MCF 10A (cell line): Measurements from ENCODE around the gene USP13. TPM values are rescaled to one million over a fixed set of nuclear protein-coding genes. Genes with fewer than 3 reads are reported as not detected.

Source experiments
- BruUV-seq: library from RNA; stranded (reverse); fragments of 400-500 nt; replicated peaks from 2 replicates; lab custom pipeline; 2021; lab: Mats Ljungman, UMichigan
- CTCF ChIA-PET: fragments of 300-600 bp; sonication (Branson Sonifier 250); formaldehyde crosslinking; extraction: SDS; loops from one replicate; lab custom pipeline; 2021; ENCODE audit warnings: antibody characterized with exemption, inconsistent platforms; lab: Yijun Ruan, JAX
- POLR2A ChIA-PET: fragments of 300-600, 350-650 bp; sonication (Branson Sonifier 250); formaldehyde crosslinking; extraction: SDS; loops from one replicate; lab custom pipeline; 2020; ENCODE audit warnings: antibody characterized with exemption, inconsistent platforms; lab: Yijun Ruan, JAX
- DNase-seq: peaks from one replicate; pipeline ENCODE4 v3.0.0-alpha.2; 2018; ENCODE audit not compliant: unreplicated experiment
- H3K27ac Mint-ChIP-seq: one replicate; pipeline ENCODE4 v1.8.0; 2022; ENCODE audit warnings: mild to moderate bottlenecking, low read depth, mixed read lengths; ENCODE audit not compliant: unreplicated experiment
- H3K27me3 Mint-ChIP-seq: one replicate; pipeline ENCODE4 v1.8.0; 2022; ENCODE audit warnings: mixed read lengths; ENCODE audit not compliant: insufficient read depth, unreplicated experiment
- H3K36me3 Mint-ChIP-seq: one replicate; pipeline ENCODE4 v1.8.0; 2022; ENCODE audit warnings: mild to moderate bottlenecking, moderate library complexity, mixed read lengths; ENCODE audit not compliant: insufficient read depth, unreplicated experiment
- H3K4me1 Mint-ChIP-seq: one replicate; pipeline ENCODE4 v1.8.0; 2022; ENCODE audit warnings: mixed read lengths; ENCODE audit not compliant: insufficient read depth, unreplicated experiment
- H3K4me3 Mint-ChIP-seq: one replicate; pipeline ENCODE4 v1.8.0; 2022; ENCODE audit warnings: mild to moderate bottlenecking, moderate library complexity, mixed read lengths; ENCODE audit not compliant: unreplicated experiment
- H3K9me3 Mint-ChIP-seq: one replicate; pipeline ENCODE4 v1.8.0; 2022; ENCODE audit warnings: mixed read lengths; ENCODE audit not compliant: unreplicated experiment
- intact Hi-C: fragments of 100-400 bp; cut with micrococcal nuclease; formaldehyde crosslinking; loops from 2 replicates; pipeline ENCODE4 v1.14.1; 2022
- total RNA-seq: library from RNA; stranded (reverse); gene quantifications from 2 replicates; pipeline ENCODE4 v1.2.3, GENCODE V29; 2022
- TF ChIP-seq, protein P1 (sequence below): fragments of 200-600 bp; IDR thresholded peaks from one replicate; pipeline ENCODE4 v1.8.0; 2022; ENCODE audit warnings: antibody characterized with exemption, mild to moderate bottlenecking; ENCODE audit not compliant: unreplicated experiment

USP13 gene
- total RNA-seq, 1 experiment from 2014 or later: 9.7 TPM

DNA sequence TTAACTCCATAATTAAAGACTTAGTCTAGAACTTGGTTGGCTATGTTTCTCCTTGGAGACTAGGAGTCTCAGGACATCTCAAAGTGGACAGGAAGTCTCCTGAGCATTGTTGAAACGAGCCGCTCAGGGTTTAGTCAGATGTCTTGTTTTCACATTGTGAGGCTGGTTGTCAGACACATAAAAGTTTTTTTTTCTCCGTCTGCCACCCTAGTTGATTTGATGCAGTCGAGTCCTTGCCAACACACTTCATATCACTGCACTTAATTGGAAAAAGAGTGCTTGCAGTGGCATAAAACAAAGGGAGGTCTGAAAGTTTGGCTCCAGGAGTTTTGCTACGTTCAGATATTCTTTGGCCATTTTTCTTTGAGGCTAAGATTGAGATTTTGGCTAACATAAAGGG is 92.9 kb downstream of the USP13 start:
- CTCF ChIA-PET: interaction anchor here (0.6 kb wide), 2 partner anchors 128 to 1060 kb away, joined by 3 to 5 read pairs; no protein-coding TSS in a partner anchor
- Mint-ChIP-seq H3K4me3 (no peak overlapping the region), H3K4me1 (no peaks in the 10 kb centered on the region), H3K27me3 (no peaks in the 10 kb centered on the region), H3K27ac (no peak overlapping the region), H3K9me3 (no peaks in the 10 kb centered on the region), H3K36me3 (peaks cover 26% of the 10 kb centered on the region)
- intact Hi-C loops: no loop called here
- no TSS peak for BruUV-seq
- POLR2A ChIA-PET: no interaction called here
- TF ChIP-seq, protein P1, sequence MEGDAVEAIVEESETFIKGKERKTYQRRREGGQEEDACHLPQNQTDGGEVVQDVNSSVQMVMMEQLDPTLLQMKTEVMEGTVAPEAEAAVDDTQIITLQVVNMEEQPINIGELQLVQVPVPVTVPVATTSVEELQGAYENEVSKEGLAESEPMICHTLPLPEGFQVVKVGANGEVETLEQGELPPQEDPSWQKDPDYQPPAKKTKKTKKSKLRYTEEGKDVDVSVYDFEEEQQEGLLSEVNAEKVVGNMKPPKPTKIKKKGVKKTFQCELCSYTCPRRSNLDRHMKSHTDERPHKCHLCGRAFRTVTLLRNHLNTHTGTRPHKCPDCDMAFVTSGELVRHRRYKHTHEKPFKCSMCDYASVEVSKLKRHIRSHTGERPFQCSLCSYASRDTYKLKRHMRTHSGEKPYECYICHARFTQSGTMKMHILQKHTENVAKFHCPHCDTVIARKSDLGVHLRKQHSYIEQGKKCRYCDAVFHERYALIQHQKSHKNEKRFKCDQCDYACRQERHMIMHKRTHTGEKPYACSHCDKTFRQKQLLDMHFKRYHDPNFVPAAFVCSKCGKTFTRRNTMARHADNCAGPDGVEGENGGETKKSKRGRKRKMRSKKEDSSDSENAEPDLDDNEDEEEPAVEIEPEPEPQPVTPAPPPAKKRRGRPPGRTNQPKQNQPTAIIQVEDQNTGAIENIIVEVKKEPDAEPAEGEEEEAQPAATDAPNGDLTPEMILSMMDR: no peak
- DNase-seq: no peak

DNA sequence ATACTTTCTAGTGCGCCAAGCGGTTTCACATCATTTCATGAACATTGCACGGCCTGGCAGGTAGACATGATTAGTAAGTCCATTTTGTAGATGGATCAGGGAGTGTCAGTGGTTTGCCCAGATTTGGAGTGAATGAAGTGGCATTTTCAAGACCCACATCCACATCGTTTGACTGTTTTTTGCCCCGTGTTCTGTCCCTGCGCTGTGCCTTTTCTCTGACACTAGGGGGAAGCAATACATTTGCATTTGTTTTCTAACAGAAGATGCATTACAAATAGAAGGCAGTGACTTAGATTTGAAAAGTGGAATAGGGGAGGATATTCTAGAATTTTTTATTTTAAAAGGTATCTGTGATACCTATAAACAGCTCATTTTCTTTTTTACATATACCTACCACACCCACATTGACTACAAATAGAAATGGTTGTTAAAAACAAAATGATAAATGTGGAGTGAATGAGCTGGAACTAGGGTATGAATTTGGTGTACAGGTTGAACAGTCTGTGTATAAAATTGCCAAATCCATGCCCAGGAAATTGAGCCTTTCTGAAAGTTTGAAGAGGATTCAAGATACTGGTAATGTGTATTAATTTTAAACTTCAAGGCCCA is 98.0 kb downstream of the USP13 start:
- intact Hi-C loops: loop anchor here (1.0 to 5.0 kb wide), 2 partner anchors 61 to 844 kb away; no protein-coding TSS in a partner anchor
- POLR2A ChIA-PET: interaction anchor here (0.9 kb wide), 1 partner anchor 150 kb away, joined by 3 read pairs; no protein-coding TSS in a partner anchor
- no peaks in the 10 kb centered on the region for H3K27me3 Mint-ChIP-seq
- TF ChIP-seq, protein P1: peak; percentile 52
- H3K27ac Mint-ChIP-seq: no peak overlapping the region
- CTCF ChIA-PET: interaction anchor here (0.6 to 2.2 kb wide), 21 partner anchors 10 to 983 kb away, joined by 3 to 10 read pairs (median 4); no protein-coding TSS in a partner anchor
- BruUV-seq: no TSS peak
- H3K4me3 Mint-ChIP-seq: no peak overlapping the region
- no peaks in the 10 kb centered on the region for H3K4me1 Mint-ChIP-seq
- no peaks in the 10 kb centered on the region for H3K9me3 Mint-ChIP-seq
- peak; percentile 42 for DNase-seq
- peaks cover 21% of the 10 kb centered on the region for H3K36me3 Mint-ChIP-seq

DNA sequence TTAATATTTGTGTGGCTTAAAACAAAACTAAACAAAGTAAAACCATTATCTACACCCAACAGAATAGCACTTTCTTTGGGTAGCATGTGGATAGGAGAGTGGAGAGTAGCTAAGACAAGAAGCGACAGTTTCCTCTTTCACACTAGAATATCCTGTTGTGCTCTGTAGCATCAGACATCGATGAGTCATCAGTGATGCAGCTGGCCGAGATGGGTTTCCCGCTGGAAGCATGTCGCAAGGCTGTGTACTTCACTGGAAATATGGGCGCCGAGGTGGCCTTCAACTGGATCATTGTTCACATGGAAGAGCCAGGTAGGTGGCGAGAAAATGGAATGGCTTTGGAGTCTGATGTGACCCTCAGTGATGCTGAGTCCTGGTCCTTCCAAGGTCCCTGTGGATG is 108.1 kb downstream of the USP13 start:
- ChIA-PET CTCF (interaction anchor here (0.6 to 2.0 kb wide), 3 partner anchors 10 to 885 kb away, joined by 3 to 7 read pairs (median 5); no protein-coding TSS in a partner anchor), POLR2A (interaction anchor here (1.4 kb wide), 1 partner anchor 841 kb away, joined by 3 read pairs; the partner anchor contains the start of gene TTC14)
- H3K27me3 Mint-ChIP-seq: no peaks in the 10 kb centered on the region
- H3K4me3 Mint-ChIP-seq: no peak overlapping the region
- intact Hi-C loops: loop anchor here (5.0 to 10.0 kb wide), 2 partner anchors 109 to 304 kb away; partner anchors contain the start of gene USP13
- H3K36me3 Mint-ChIP-seq: peaks cover 31% of the 10 kb centered on the region
- TF ChIP-seq, protein P1: no peak
- DNase-seq: peak; percentile 84
- BruUV-seq: no TSS peak
- H3K9me3 Mint-ChIP-seq: no peaks in the 10 kb centered on the region
- H3K27ac Mint-ChIP-seq: no peak overlapping the region
- H3K4me1 Mint-ChIP-seq: peaks cover 7% of the 10 kb centered on the region

DNA sequence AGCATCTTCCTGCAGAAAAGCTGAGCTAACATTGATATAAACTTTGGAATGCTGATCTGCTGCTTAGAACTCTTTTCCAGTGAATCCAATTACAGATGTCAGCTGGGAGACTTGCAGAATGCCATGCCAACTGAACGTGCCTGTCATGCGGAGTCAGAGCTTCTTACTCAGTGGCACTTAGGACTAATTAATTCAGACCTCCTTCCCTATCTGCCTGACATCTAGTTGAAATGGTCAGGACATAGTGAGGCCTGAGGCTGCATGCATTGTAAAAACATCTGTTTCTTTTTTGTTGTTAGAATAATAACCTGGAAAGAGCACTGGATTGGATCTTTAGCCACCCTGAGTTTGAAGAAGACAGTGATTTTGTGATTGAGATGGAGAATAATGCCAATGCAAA is 112.6 kb downstream of the USP13 start:
- no peaks in the 10 kb centered on the region for H3K9me3 Mint-ChIP-seq
- no peak overlapping the region for H3K4me3 Mint-ChIP-seq
- H3K36me3 Mint-ChIP-seq: peaks cover 39% of the 10 kb centered on the region
- no TSS peak for BruUV-seq
- CTCF ChIA-PET: interaction anchor here (0.6 to 1.9 kb wide), 2 partner anchors 15 to 943 kb away, joined by 3 to 6 read pairs; no protein-coding TSS in a partner anchor
- no peak overlapping the region for H3K27ac Mint-ChIP-seq
- peaks cover 7% of the 10 kb centered on the region for H3K4me1 Mint-ChIP-seq
- TF ChIP-seq, protein P1: no peak
- no peak for DNase-seq
- intact Hi-C loops: loop anchor here (5.0 to 10.0 kb wide), 2 partner anchors 162 to 299 kb away; no protein-coding TSS in a partner anchor
- POLR2A ChIA-PET: no interaction called here
- no peaks in the 10 kb centered on the region for H3K27me3 Mint-ChIP-seq
